Choroid plexus epithelial cell (primary cell): Measurements from ENCODE around the gene TYROBP.

Experiments used
- DNase-seq: peaks from one replicate; pipeline ENCODE4 v3.0.0-alpha.2; 2010; ENCODE audit warnings: low read depth
- H3K4me3 ChIP-seq: 2 replicates; pipeline ENCODE4 v1.5.1; 2011; ENCODE audit warnings: low read depth, mild to moderate bottlenecking, control low read depth, low read length, moderate library complexity
- CTCF ChIP-seq: conservative IDR thresholded peaks from 2 replicates; pipeline ENCODE4 v1.5.1; 2011; ENCODE audit warnings: low read depth, mild to moderate bottlenecking, control low read depth, inconsistent platforms, low read length, moderate library complexity

The TYROBP gene

DNA sequence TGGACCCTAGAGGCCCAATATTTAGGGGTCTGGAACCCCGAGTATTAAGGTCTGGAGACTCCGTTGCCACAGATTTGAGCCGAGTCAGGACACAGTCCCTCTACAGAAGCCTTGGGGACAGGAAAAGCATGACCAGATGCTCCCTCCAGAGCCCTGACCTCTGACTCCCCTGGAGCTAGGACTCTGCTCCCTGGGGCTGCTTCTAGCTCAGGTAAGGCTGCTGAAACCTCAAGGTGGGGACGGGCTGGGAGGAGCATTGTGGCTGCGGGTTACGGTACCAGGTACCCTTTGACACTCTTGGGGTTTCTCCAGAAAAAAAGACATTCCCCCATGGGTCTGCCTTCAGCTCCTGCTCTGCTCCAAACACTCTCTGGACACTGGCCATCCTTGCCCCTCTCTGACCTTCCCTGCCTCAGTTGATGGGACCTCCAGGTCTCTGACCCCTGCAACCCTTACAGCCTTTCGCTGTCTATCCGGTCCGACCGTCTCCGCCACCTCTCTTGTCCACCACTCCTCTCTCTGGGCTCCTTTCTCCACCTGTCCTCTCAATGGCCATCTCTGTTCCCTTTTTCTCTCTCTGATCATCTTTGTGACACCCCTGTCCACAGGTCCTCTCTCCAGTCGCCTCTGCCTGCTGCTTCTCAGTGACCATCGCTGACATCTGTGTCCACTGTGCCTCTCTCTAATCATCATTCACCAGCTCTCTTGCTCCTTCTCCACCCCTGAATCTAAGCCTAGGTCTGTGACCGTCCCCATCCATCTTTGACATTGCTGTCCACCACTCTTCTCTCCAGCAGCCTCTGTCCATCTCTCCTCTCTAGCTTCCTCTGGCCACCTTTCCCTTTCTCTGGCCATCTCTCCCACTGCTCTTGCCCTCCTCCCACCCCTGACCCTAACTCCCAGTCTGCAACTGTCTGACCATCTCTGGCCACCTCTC is 29.5 kb upstream of the TYROBP start:
- H3K4me3 ChIP-seq, result peak overlapping the region; percentile 58
- no peak for TF ChIP-seq CTCF
- no peak for DNase-seq

- peak overlapping the region; percentile 58 for H3K4me3 ChIP-seq
- no peak for DNase-seq
- TF ChIP-seq CTCF, result no peak
Measured at GRCh38 chr19:35936738-35937268, 28.7 kb upstream of the TYROBP start.

DNA sequence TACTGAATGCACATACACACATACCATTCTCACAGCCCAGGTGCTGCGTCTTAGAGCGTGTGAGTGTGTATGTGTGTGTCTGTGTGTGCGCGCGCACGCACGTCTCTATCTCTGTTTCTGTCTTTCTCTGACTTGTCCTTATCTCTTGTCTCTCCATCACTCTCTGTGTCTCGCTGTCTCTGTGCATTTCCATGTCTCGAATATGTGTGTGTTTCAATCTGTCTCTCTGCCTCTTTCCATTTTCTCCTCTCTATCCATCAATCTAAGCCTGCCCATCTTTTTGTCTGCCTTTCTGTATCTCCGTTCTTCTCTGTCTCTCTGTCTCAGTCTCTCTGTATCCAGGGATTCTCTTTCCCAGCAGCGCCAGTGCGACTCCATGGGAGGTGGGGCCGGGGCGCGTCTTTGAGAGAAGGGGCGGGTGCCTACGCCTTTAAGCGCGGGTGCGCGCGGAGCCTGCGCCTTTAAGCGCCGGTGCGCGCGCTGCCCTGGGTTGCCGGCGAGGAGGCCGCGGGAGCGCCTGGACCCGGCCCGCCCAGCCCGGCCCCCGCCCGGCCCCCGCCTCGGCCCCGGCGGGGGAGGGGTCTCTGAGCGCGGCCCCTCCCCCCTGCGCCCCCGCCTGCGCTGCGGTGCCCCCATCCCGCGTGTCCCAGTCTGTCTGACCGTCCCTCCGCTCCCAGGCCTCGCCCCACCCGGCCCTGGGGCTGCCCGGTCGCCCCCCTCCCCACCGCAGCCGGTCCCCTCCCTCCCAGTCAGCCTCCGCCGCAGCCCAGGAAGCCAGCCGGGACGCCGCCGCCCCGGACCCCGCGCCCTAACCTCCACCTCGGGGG is 28.0 kb upstream of the TYROBP start, which contains the start of gene LRFN3:
TSS of gene LRFN3 (plus strand) at position 464 of the 827 bp plus-strand sequence. CDS start 3,052 bp downstream, outside the sequence.
- DNase-seq, result peak; percentile 68
- no peak for TF ChIP-seq CTCF
- H3K4me3 ChIP-seq, result peak within 1 kb of the TSS; percentile 58

DNA sequence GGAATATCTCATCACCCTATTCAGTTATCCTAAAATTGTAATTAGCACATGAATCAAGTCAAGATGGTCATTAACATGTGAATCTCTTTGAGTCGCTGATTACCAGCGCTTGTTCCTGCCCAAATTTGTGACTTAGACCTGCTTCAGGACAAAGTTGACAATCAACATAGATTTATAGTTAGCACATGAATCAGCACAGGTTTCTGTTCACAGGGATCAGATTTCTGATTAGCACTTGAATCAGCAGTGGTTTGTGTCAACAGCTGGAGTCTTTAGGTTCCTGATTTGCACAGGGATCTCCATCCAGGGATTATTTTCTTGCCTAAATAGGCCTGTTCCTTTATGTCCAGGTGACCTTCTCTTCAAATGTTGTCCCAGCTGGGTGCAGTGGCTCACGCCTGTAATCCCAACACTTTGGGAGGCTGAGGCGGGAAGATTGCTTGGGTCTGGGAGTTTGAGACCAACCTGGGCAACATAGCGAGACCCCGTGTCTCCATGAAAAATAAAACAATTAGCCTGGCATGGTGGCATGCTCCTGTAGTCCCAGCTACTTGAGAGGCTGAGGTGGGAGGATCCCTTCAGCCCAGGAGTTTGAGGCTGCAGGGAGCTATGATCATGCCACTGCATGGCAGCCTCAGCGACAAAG is 24.3 kb upstream of the TYROBP start:
- DNase-seq, result no peak
- H3K4me3 ChIP-seq, result no peak overlapping the region
- no peak for TF ChIP-seq CTCF

DNA sequence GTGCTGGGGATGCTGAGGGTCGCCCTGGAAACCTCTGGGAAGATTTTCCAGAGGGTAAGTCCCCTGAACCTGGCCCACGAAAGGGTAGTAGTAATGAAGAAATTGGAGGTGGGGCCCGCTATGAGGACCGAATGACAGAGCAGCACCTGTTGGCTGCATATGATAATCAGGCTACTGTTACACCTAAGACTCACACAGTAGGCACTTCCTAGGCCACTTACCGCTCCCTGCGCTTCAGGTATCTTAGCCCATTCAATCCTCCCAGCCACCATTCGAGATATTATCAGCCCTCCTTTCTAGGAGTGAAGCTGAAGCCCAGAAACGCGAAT is 23.7 kb upstream of the TYROBP start:
- H3K4me3 ChIP-seq, result no peak overlapping the region
- DNase-seq, result no peak
- no peak for TF ChIP-seq CTCF

GRCh38 chr19:35931161-35931873 is 23.2 kb upstream of the TYROBP start:
- DNase-seq, result peak; percentile 100
- TF ChIP-seq CTCF, result peak; percentile 88
- H3K4me3 ChIP-seq, result peak overlapping the region; percentile 50
